Kidney (tissue), 14 donors: ENCODE data around the gene UPK1A. TPM values are rescaled to one million over a fixed set of nuclear protein-coding genes. Genes with fewer than 3 reads are reported as not detected.
A peak's percentile ranks its signal among the peaks of the same experiment; 100 is the strongest.

Experiments used
- DNase-seq, 5 donors: peaks; one replicate each; pipeline ENCODE4 v3.0.0-alpha.2; 2013 to 2020
- FAIRE-seq: peaks from 2 replicates; lab custom pipeline; 2012; peaks lifted over from hg19 to GRCh38; lab: Jason Lieb, UNC
- H3K27ac ChIP-seq, 2 donors: one replicate each; pipeline ENCODE4 v1.7.0; 2013; ENCODE audit warnings: low read depth in 2 of 2, low read length in 2 of 2, inconsistent platforms in 1 of 2
- H3K27me3 ChIP-seq: one replicate; pipeline ENCODE4 v1.7.1; 2013; ENCODE audit warnings: low read length, inconsistent platforms; ENCODE audit not compliant: control insufficient read depth, insufficient read depth
- H3K36me3 ChIP-seq, 3 donors: one replicate each; pipeline versions ENCODE4 v1.7.0 to v1.7.1; 2013; ENCODE audit warnings: low read length in 3 of 3, control low read depth in 1 of 3, inconsistent platforms in 1 of 3; ENCODE audit not compliant: insufficient read depth in 3 of 3, control insufficient read depth in 2 of 3
- H3K4me1 ChIP-seq, 3 donors: one replicate each; pipeline versions ENCODE4 v1.7.0 to v1.7.1; 2013; ENCODE audit warnings: low read length in 3 of 3, inconsistent platforms in 1 of 3, low read depth in 1 of 3; ENCODE audit not compliant: control insufficient read depth in 2 of 3, insufficient read depth in 2 of 3
- H3K4me3 ChIP-seq, 3 donors: one replicate each; pipeline versions ENCODE4 v1.7.0 to v1.8.1; 2013; ENCODE audit warnings: low read length in 3 of 3, control low read depth in 1 of 3, inconsistent platforms in 1 of 3
- H3K9ac ChIP-seq, 3 donors: one replicate each; pipeline versions ENCODE4 v1.7.0 to v1.7.1; 2013; ENCODE audit warnings: low read length in 3 of 3, control low read depth in 1 of 3, inconsistent platforms in 1 of 3
- H3K9me3 ChIP-seq, 3 donors: one replicate each; pipeline versions ENCODE4 v1.7.0 to v1.7.1; 2013; ENCODE audit warnings: low read length in 3 of 3, control low read depth in 1 of 3, inconsistent platforms in 1 of 3; ENCODE audit not compliant: control insufficient read depth in 2 of 3, insufficient read depth in 1 of 3
- CTCF ChIP-seq: IDR thresholded peaks from 3 replicates; pipeline ENCODE4 v1.5.1; 2012; ENCODE audit warnings: mild to moderate bottlenecking, moderate library complexity, borderline replicate concordance; ENCODE audit not compliant: insufficient read depth; ENCODE audit errors: extremely low read depth
- intact Hi-C: fragments of 100-400 bp; cut with DNase I; formaldehyde crosslinking; loops from one replicate; pipeline ENCODE4 v1.11.1; 2022
- polyA plus RNA-seq: library from polyadenylated mRNA; stranded (reverse); fragments of 350-450 nt; fragmentation: Illumina TruSeq; extraction: RNeasy Lipid Tissue Mini Kit (QIAGEN cat#74804); gene quantifications from one replicate; pipeline ENCODE4 v1.2.3, GENCODE V29; 2014; ENCODE audit warnings: low read depth, low replicate concordance; ENCODE audit not compliant: insufficient read depth
- total RNA-seq: library from RNA; stranded (reverse); fragmentation: NEBNext Ultra II Directional; extraction: Animal tissue kit (Norgen Biotek cat#: 25700); gene quantifications from one replicate; pipeline ENCODE4 v1.2.1, GENCODE V29; 2021
- donor health status: control.
- donor health status: control.
- donor health status: control.
- donor health status: control.
- donor health status: control.
- donor health status: DM: yes; HTN: yes; CAD: no.
- donor health status: Normal renal cell carcinoma (clear cell type).

UPK1A gene
- total and polyA plus RNA-seq, 2 donors from 2014 or later = 0.32 TPM; not detected in 1

GRCh38 chr19:35692010-35692409 is 25.7 kb downstream of the UPK1A start:
- H3K36me3 ChIP-seq = no peaks in the 10 kb centered on the region
- H3K4me1 ChIP-seq = no peaks in the 10 kb centered on the region
- no peak overlapping the region for H3K4me3 ChIP-seq
- no peak for FAIRE-seq
- H3K27me3 ChIP-seq = no peaks in the 10 kb centered on the region
- H3K9me3 ChIP-seq = no peaks in the 10 kb centered on the region
- intact Hi-C loops = no loop called here
- no peak for DNase-seq
- no peak for TF ChIP-seq CTCF
- H3K27ac ChIP-seq = no peak overlapping the region
- no peak overlapping the region for H3K9ac ChIP-seq

DNA sequence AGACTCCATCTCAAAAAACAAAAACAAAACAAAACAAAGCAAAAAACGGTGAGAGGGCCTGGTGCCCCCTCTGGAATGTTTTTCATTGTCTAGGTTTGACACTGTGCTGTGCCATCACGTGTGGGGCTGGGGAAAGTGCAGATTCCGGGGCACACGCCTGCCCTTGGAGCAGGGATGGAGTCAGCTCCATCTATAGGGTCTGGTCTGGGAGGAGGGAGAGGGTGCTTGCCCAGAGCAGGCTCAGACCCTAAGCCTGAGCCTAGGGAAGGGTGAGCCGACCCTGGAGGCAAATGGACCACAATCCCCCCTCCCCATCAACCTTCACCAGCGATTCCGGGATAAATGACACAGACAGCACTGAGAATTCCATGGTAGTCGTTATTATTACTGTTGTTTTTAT is 27.1 kb downstream of the UPK1A start:
- intact Hi-C loops = no loop called here
- TF ChIP-seq CTCF = no peak

DNA sequence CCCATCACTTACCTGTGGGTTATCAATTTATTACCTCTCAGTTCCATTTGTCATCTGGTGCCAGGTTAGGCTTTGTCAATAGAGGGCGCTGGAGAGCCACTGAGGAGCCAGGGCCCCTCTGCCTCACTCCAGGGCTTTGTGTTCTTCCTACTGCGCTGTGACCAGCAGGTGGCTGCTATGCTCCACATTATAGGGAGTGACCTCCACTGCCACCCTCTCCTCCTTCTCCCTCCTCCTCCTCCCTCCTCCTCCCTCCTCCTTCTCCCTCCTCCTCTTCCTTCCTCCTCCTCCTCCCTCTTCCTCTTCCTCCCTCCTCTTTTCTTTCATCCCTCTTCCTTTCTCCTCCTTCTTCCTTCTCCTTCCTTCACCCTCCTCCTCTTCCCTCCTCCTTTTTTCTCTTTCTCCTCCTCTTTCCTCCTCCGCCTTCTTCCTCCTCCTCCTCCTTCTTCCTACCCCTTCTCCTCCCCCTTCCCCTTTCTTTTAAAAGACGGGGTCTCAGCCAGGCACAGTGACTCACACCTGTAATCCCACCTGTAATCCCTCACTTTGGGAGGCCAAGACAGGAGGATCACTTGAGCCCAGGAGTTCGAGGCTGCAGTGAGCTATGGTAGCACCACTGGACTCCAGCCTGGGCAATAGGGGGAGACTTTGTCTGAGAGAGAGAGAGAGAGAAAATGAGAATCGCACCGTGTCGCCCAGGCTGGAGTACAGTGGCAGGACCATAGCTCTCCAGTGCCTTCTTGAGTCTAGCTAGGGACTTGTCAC is 27.7 kb downstream of the UPK1A start:
- no peak overlapping the region for H3K9ac ChIP-seq
- H3K36me3 ChIP-seq = no peaks in the 10 kb centered on the region
- FAIRE-seq = no peak
- H3K4me1 ChIP-seq = no peaks in the 10 kb centered on the region
- intact Hi-C loops = no loop called here
- no peaks in the 10 kb centered on the region for H3K9me3 ChIP-seq
- no peak overlapping the region for H3K4me3 ChIP-seq
- DNase-seq = peak; percentile 89 to 94 (median 90)
- H3K27ac ChIP-seq = no peak overlapping the region
- peak; percentile 99 for TF ChIP-seq CTCF
- H3K27me3 ChIP-seq = no peaks in the 10 kb centered on the region

More for the DNA sequence above, 27.1 kb downstream of the UPK1A start:
- Histone ChIP-seq H3K9me3 (no peaks in the 10 kb centered on the region), H3K27me3 (no peaks in the 10 kb centered on the region), H3K4me1 (no peaks in the 10 kb centered on the region), H3K4me3 (no peak overlapping the region), H3K27ac (no peak overlapping the region), H3K36me3 (no peaks in the 10 kb centered on the region), H3K9ac (no peak overlapping the region)
- DNase-seq = no peak
- FAIRE-seq = no peak
